Left colon (tissue), 2 donors: ENCODE measurements around the gene CREB3L1. TPM values are rescaled to one million over a fixed set of nuclear protein-coding genes. Genes with fewer than 3 reads are reported as not detected.
A peak's percentile ranks its signal among the peaks of the same experiment; 100 is the strongest.

ENCODE experiments used
- ATAC-seq: fragments of 200-7000 bp; cut with Tn5 transposase; one replicate; pipeline ENCODE4 v1.9.1; 2020; ENCODE audit warnings: mild to moderate bottlenecking, moderate library complexity
- DNase-seq, 2 donors: peaks; one replicate each; pipeline ENCODE4 v3.0.0-alpha.2; 2020
- intact Hi-C, 2 donors: fragments of 100-400 bp; cut with DNase I in 1 of 2; cut with micrococcal nuclease in 1 of 2; formaldehyde crosslinking; loops; one replicate each; pipeline versions ENCODE4 v1.11.2 to v1.14.0; 2022; cut with DNase I, micrococcal nuclease
- total RNA-seq, 2 donors: library from RNA; stranded (reverse); fragmentation: NEBNext Ultra II Directional; extraction: Animal tissue kit (Norgen Biotek cat#: 25700); gene quantifications; one replicate each; pipeline ENCODE4 v1.2.1, GENCODE V29; 2021
- donor health status: DM: no; HTN: no; CAD: no.
- donor health status: DM: yes; HTN: yes; CAD: no.

CREB3L1 gene
- total RNA-seq, 2 donors from 2014 or later: 118 to 200 TPM

GRCh38 chr11:46332568-46333393 is 55.3 kb downstream of the CREB3L1 start:
- intact Hi-C loops: no loop called here
- no peak for DNase-seq
- ATAC-seq: peak; percentile 62

- DNase-seq: no peak
- intact Hi-C loops: no loop called here
- ATAC-seq: no peak
Observed at GRCh38 chr11:46333394-46333947, 56.0 kb downstream of the CREB3L1 start.

GRCh38 chr11:46334211-46334610 is 56.7 kb downstream of the CREB3L1 start:
- DNase-seq (no peak), ATAC-seq (no peak)
- intact Hi-C loops: no loop called here

- intact Hi-C loops: no loop called here
- ATAC-seq (no peak), DNase-seq (no peak)
Observed at GRCh38 chr11:46335271-46335670, 57.8 kb downstream of the CREB3L1 start.

GRCh38 chr11:46335890-46336562 is 58.6 kb downstream of the CREB3L1 start:
- no peak for ATAC-seq
- DNase-seq: no peak
- intact Hi-C loops: no loop called here

- intact Hi-C loops: no loop called here
- ATAC-seq (no peak), DNase-seq (no peak)
Observed at GRCh38 chr11:46336563-46337180, 59.2 kb downstream of the CREB3L1 start.

GRCh38 chr11:46337626-46338345 is 60.3 kb downstream of the CREB3L1 start:
- ATAC-seq: no peak
- intact Hi-C loops: no loop called here
- DNase-seq: no peak

GRCh38 chr11:46338636-46338987 is 61.1 kb downstream of the CREB3L1 start:
- DNase-seq (no peak), ATAC-seq (no peak)
- intact Hi-C loops: no loop called here

GRCh38 chr11:46338988-46339666 is 61.7 kb downstream of the CREB3L1 start:
- DNase-seq (no peak), ATAC-seq (peak; percentile 28)
- intact Hi-C loops: no loop called here

GRCh38 chr11:46339816-46340215 is 62.4 kb downstream of the CREB3L1 start:
- intact Hi-C loops: no loop called here
- DNase-seq (no peak), ATAC-seq (no peak)

- DNase-seq (no peak), ATAC-seq (no peak)
- intact Hi-C loops: no loop called here
Observed at GRCh38 chr11:46341454-46341853, 64.0 kb downstream of the CREB3L1 start.

GRCh38 chr11:46342239-46342638 is 64.8 kb downstream of the CREB3L1 start:
- intact Hi-C loops: no loop called here
- DNase-seq (no peak), ATAC-seq (no peak)

- ATAC-seq: no peak
- no peak for DNase-seq
- intact Hi-C loops: no loop called here
Observed at GRCh38 chr11:46343520-46343919, 66.1 kb downstream of the CREB3L1 start.

GRCh38 chr11:46345131-46345597 is 67.7 kb downstream of the CREB3L1 start:
- DNase-seq: peak in 1 of 2 donors; percentile 52
- intact Hi-C loops: no loop called here
- ATAC-seq: no peak

- intact Hi-C loops: no loop called here
- no peak for DNase-seq
- ATAC-seq: no peak
Observed at GRCh38 chr11:46345881-46346484, 68.5 kb downstream of the CREB3L1 start.

- intact Hi-C loops: no loop called here
Observed at GRCh38 chr11:46346886-46347636, 69.6 kb downstream of the CREB3L1 start, which contains the start of gene DGKZ. Gene DGKZ (plus strand): TSS chr11:46347463. CDS start chr11:46347660, 197 bp downstream.

GRCh38 chr11:46347637-46348311 is 70.3 kb downstream of the CREB3L1 start:
- peak; percentile 22 for ATAC-seq
- intact Hi-C loops: no loop called here

More at GRCh38 chr11:46346886-46347636, 69.6 kb downstream of the CREB3L1 start, which contains the start of gene DGKZ:
- ATAC-seq (peak; percentile 81), DNase-seq (peak; percentile 82 to 89)

More at GRCh38 chr11:46347637-46348311, 70.3 kb downstream of the CREB3L1 start:
- peak in 1 of 2 donors; percentile 52 for DNase-seq
